ENCODE measurements around the gene HSPG2. TPM values are rescaled to one million over a fixed set of nuclear protein-coding genes. Genes with fewer than 3 reads are reported as not detected.

The HSPG2 gene
- total and polyA plus RNA-seq, 8 donors: 50.4 to 164 (median 63.9) TPM

- FAIRE-seq (no peak), DNase-seq (peak in 1 of 6 donors; percentile 53), ATAC-seq (no peak)
- Histone ChIP-seq H3K4me3 (no peak overlapping the region), H3K27me3 (no peaks in the 10 kb centered on the region), H3K36me3 (peaks cover 0 to 11% (median 3%) of the 10 kb centered on the region in 3 donors), H3K27ac (no peak overlapping the region), H3K4me1 (no peaks in the 10 kb centered on the region), H3K9me3 (no peaks in the 10 kb centered on the region)
- WGBS, 2 donors: 91 to 92% methylated on average over 24 of the region's 24 CpGs
- intact Hi-C loops (cut with DNase I): no loop called here
- TF ChIP-seq CTCF (IDR thresholded peaks at IDR 0.05): no peak
Measured at GRCh38 chr1:21885236-21886037, 51.7 kb downstream of the HSPG2 start.

GRCh38 chr1:21884456-21885235 lies 52.5 kb downstream of the HSPG2 start:
- ATAC-seq (no peak), DNase-seq (peak in 1 of 6 donors; percentile 62), FAIRE-seq (no peak)
- Histone ChIP-seq H3K4me1 (no peaks in the 10 kb centered on the region), H3K27ac (no peak overlapping the region), H3K9me3 (no peaks in the 10 kb centered on the region), H3K36me3 (peaks cover 0 to 18% (median 6%) of the 10 kb centered on the region in 3 donors), H3K4me3 (no peak overlapping the region), H3K27me3 (no peaks in the 10 kb centered on the region)
- intact Hi-C loops (cut with DNase I): no loop called here
- TF ChIP-seq CTCF (IDR thresholded peaks at IDR 0.05): no peak
- WGBS, 2 donors: 85 to 87% methylated on average over 35 to 36 of the region's 36 CpGs

- Histone ChIP-seq H3K4me1 (no peaks in the 10 kb centered on the region), H3K4me3 (no peak overlapping the region), H3K27me3 (no peaks in the 10 kb centered on the region), H3K36me3 (peaks cover 0 to 19% (median 9%) of the 10 kb centered on the region in 3 donors), H3K9me3 (no peaks in the 10 kb centered on the region), H3K27ac (no peak overlapping the region)
- intact Hi-C loops (cut with DNase I): no loop called here
- TF ChIP-seq CTCF (IDR thresholded peaks at IDR 0.05): no peak
- FAIRE-seq (no peak), ATAC-seq (peak in 1 of 4 donors; percentile 17), DNase-seq (no peak)
- 88 to 89% methylated on average over 11 of the region's 11 CpGs for WGBS, 2 donors
Measured at GRCh38 chr1:21882721-21883415, 54.2 kb downstream of the HSPG2 start.

GRCh38 chr1:21881250-21881649 lies 55.9 kb downstream of the HSPG2 start:
- Histone ChIP-seq H3K27ac (no peak overlapping the region), H3K9me3 (no peaks in the 10 kb centered on the region), H3K4me3 (no peak overlapping the region), H3K4me1 (no peaks in the 10 kb centered on the region), H3K36me3 (peaks cover 0 to 18% (median 9%) of the 10 kb centered on the region in 3 donors), H3K27me3 (no peaks in the 10 kb centered on the region)
- no peak for TF ChIP-seq CTCF (IDR thresholded peaks at IDR 0.05)
- ATAC-seq: no peak
- intact Hi-C loops (cut with DNase I): no loop called here
- no peak for FAIRE-seq
- WGBS, 2 donors: 93 to 96% methylated on average over 12 of the region's 12 CpGs
- no peak for DNase-seq

Measured in pancreas (tissue), 10 donors.